Putamen (tissue), 1 donor: ENCODE results near the gene PIEZO2.
"Not testable (repeated sequence)": the region's sequence is repeated elsewhere in the genome, so short reads cannot be mapped to it uniquely, and the experiment has no call there.

Source experiments
- DNase-seq: peaks from one replicate; pipeline ENCODE4 v3.0.0-alpha.2; 2016; ENCODE audit warnings: low spot score

The PIEZO2 gene

DNA sequence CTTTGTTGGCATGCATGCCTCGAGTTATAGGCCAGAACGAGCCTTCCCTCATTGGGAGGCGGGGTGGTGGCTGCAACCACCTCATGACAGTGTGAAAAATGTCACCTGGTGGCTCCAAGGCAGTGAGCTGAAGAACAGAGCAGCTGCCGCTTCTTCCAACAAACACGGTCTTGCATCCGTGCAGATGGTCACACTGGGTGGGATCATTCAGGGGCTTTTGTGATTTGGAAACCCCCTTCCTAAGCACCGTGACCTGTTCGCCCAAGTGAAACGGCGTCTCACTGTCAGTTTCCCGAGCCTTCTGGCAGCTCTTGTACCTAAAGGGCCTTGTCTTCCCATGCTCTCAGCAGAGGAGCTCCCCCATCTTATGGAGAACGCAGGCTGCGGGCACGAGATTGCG, 463.9 kb downstream of the PIEZO2 start:
- no peak for DNase-seq

DNA sequence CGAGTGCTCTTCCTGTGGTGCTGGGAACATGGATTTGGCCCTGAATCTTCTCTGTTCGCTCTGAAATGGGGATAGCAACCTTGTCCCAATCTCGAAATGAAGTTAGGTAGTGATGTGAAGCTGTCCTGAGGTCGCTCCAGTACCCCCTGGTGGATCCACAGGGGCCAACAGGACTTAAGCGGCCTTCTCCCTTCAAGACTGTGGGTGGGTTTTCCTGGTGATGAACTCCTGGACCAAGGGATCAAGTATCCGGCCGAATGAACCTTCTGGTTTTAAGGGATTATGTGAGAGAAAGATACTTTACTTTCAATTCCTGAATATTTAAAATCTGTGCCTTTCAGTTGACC, 467.0 kb downstream of the PIEZO2 start:
- no peak for DNase-seq

DNA sequence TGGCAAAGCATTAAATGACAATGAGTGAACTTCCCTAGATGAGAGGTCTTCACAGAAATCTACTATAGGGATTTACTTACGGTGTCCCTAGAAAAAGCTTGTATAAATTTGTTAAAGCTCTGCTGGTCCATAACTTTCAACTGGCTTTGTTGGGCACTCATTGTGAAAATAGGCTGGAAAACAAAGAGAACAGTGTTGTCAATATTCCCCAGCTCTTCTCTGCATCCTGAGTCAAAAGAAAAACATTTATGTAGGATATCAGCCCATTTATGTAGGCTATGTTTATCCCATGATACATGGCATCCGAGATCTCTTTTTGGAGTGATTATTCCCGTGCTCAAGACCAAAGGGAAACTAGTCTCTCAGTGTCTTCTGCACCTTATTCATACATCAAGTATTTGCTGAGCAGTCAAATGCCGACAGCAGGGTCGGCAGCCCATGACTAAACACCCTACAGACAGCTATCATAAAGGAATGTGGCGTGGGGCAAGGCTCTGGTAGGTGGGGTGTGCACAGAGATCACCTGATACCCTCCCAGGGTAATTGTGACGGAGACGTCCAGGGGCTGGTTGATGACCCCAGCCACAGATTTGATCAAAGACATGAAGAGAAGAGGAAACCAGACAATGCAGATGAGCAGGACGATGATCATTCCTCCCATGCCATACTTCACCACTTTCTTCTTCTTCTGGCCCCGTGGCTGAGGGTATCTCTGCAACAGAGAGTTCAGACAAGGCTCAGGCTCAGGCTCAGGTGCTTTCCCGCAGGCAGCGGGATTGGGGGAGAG, 467.6 kb downstream of the PIEZO2 start:
- no peak for DNase-seq

DNA sequence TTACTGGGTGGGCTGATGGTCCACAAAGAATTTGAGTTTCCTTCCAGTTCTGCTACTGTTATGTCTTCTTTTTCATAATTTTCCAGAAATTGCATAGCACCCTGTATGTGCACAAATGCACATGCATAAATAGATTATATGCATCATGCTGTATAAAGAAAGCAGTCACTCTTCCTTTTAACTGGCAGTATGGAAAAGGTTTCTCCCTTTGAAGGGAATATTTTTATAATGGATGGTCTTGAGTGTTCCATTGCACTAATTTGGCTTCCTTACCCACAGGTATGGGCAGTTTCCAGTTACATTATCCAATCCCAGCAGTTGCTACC, 469.1 kb downstream of the PIEZO2 start:
- no peak for DNase-seq

DNA sequence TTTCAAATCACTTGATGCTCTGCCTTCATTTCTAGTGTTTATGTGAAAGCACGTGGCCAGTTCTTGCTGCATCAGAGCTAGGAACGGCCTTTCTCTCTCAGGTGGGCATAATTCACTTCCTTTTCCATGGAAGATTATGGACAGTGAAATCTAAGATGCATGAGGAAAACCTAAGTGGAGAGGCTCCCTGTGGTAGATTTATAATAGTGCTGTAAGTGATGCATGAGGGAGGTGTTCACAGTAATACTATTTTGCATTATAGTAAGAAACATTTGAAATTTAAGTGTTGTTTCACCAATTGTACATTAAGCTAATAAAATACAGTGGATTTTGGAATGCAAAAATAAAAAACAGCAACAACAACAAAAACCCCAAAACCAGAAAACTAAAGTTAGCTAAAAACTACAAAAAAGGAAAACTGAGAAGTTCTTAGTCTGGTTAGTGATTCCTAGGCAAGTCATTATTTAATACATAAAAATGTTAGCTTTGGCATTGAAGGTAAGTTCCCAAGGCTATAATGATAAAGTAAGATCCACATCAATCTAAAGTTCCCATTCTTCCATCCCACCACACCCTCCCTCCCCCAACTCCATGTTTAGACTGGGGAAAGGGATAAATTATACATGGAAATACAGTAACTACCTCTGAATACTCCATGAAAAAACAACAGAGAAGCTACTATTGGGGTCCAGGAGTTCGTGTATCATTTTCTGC, 469.7 kb downstream of the PIEZO2 start:
- DNase-seq, result no peak

DNA sequence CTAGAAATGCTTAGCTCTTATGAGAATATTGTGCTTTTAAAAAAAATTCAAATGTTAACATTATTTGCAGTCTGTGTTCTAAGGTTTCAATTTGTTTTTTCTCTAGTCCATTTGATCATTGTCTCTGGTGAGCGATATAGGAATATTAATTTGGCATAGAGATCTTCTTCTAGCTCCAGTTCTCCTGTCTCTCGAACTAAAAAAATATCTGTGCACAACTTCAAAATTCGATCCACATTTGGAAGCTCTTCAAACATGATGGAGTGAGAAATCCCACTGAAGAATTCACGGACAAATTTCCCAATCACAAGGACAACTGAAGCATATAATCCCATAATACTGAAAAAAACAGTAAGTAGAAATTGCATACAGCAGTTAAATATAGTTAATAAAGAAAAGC, 477.9 kb downstream of the PIEZO2 start:
- DNase-seq, result no peak

DNA sequence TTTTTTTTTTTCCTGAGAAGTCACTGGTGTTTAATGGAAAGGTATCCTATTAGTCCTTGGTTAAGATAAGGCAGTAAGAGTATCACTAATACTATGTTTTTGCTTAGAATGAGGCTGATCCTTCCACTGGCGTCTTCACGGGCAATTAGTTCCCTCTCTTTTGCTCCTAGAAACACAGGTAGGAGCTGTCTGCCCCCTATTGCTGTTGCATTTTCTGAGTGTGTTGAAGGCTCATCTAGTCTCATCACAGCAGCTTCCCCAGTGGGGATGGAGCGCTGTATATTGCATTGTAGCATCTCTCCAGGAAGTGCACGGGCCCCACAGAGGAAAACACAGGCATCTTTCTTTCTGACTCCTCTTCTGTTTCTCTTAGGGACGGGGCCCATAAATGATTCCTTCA, 478.5 kb downstream of the PIEZO2 start:
- no peak for DNase-seq

DNA sequence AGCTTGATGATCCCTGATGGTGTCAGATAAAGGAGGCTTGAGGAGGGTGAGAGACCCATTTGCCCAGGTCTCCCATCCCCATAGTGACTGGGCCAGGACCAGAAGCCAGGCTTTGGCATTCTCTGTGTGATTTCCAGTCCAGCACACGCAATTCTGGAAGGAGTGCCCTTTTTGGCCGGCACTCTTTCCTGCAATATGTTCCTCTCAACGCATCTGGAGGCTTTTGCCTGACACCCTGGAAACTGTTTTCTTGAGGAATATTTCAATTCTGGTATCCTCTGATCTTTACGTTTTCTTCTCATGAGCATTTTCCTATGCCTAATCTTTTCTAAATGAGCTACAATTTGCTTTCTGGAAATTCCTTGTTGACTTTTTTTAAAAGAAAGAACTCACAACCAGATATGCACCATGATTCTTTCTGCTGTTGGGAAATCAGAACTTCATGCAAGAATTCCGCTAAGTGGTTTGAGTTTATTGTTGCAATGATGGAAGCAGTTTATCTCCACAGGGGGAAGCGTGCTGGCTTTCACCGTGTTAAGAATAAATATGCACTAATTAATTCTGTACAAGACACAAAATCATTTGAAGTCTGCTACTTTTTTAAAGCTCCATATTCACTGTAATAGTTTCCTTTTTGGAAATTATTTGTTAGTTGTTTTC, 479.8 kb downstream of the PIEZO2 start:
- no peak for DNase-seq

DNA sequence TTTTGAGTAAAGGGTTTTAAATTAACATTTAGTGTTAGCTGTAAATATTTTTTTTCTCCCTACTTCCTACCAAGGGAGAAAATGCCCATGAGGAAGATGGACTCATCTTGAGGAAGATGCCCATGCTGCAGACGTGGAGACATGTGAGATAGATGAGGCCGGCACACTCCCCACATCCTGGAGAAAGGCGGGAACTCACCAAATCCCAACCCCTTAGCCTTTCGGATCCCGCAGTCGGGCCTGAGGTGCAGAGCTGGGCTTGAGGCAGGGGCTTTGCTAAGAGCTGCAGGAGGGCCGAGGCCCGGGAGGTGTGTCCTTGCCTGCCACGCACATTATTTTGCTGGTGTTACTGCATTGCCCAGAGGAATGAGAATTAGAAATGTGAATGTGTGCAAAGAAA, 485.6 kb downstream of the PIEZO2 start:
- no peak for DNase-seq

DNA sequence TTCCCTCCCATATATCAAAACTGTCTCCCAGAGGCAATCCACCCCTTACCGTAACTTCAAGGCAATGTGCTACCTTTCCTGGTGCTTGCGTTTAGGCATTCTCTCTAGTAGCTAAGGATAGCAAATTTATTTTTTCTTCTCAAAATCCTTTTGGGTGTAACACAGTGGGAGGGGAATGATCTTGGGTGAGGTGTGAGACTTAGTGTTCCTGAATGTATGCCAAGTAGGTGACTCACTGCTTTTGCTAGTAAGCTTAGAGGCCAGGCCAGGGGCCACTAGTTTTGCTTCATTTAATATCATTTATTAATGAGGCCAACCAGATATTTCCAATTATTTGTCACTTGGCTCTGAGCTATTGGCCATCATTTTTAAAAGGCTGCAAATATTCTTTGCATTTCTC, 488.1 kb downstream of the PIEZO2 start:
- DNase-seq, result no peak

DNA sequence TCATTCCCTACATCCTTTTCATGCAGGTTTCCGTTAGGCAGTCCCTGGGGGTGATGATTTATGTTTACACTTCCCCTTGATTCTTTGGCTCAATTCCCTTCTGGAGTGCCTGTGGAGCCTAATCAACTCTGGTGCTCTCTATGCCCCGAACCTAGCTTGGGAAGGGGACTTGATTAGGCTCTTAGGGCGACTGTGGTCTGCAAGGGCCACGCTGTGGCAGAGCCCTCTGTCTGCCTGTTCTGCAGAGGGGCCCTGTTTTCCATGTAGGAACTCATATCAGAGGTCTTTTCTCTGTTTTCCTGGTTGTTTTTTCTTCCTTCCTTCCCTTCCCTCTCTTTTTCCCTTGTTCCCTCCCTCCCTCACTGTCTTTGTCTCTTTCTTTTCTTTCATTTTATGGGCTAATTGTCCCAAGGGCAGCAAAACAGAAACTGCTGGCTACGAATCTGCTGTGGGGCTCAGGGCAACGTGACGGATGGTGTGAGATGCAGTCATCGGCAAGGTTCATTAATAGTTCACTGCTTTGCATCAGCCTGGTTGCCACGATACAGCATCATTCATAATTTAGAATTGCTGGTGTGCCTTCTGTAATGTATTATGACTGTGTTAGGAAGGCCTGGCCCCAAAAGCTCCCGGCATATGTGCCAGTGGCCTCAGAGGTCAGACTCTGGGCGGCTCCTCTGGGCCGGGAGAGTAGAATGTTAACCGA, 489.0 kb downstream of the PIEZO2 start:
- no peak for DNase-seq

DNA sequence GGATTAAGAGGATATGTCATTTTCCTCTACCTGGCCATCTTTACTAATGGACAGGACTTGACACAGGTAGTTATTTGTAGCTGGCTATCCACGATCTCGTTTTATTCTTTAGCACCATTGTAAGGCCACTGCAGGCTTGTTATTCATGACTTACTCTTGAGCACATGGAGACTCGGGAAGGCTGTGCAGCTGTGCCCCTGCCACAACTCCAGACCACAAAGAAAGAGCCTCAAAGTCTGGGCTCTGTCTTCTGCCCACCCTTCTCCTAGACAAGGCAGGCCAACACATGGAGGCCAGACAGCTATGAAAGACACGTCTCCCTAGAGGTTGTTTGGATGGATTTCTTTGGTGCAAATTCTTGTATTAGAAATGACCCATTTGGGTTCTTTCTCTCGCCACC, 489.8 kb downstream of the PIEZO2 start:
- DNase-seq, result no peak

DNA sequence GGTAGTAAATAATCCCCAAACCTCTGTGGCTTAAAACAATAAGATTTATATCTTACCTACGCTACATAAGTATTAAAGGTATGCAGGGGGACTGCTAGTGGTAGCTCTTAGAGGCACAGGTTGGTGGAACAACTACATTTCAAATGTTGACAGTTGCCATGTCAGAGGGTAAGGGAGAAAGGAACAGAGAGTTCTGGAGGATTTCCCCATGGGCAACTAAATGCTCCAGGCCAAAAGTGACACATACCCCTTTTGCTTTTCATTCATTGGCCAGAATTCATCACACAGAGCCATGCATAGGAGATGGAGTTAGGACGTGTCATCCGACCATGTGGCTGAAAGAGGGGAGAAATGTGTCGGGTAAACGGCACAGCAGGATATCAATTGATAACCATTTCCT, 490.4 kb downstream of the PIEZO2 start:
- no peak for DNase-seq

DNA sequence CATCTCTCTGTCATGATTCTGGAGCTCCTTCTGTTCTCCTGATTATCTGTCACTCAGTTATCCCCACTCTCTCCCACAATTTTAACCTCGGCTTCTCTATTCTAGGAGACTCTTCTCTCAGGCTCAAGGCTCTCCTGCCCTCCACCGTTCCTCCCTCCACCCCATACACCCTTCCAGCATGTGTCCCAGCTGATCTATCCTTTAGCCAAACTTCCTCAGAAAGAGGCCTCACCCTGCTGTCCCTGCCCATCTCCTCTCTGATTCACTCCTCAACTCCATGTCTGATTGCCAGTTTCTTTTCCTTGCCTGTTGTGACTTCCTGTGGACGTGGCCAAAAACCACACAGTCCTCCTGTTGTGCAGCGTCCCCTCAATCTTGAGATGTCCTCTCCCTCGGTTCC, 505.4 kb downstream of the PIEZO2 start:
- not testable (repeated sequence) for DNase-seq

DNA sequence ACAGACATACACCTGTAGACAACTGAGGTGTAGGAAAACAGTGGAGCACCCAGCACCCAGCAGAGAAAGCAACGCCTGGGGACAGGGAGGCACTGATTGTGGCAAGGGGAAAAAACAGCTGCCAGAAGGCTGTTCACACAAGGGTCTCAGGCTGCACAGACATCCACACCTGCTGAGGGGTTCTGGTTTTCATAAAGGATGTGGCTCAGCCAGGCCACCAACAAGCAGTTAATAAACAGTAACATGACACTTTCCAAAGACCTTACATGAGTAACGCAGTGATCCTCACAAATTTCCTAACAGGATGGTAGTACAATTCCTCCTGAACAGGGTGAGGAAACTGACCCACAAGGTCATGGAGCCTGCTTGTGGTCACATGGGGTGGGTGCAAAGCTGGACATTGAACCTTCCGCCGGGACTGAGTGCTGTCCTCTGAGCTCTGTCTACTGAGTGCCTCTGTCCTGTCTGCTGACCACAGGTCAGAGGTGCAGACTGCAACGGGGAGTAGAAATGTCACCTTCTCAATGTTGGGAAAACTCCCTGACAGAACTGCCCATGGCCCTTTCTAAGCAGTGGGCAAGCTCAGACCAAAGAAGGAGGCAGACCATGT, 506.3 kb downstream of the PIEZO2 start:
- not testable (repeated sequence) for DNase-seq

DNA sequence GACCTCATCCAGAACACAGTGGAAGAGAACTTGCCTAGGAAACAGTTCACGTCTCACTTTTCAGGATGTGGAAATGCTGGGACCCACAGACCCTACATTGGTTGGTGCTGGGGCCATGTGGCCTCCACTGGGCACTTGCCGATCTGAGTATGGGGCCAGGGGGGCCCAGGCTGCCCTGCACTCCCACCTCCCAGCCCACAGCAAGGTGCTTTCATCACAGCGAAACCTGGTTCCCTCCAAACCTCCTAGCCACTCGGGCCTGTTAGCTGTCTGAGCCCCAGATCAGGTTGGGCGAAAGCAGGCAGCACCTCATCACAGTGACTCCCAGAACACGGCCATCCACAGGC, 510.9 kb downstream of the PIEZO2 start:
- DNase-seq, result not testable (repeated sequence)

DNA sequence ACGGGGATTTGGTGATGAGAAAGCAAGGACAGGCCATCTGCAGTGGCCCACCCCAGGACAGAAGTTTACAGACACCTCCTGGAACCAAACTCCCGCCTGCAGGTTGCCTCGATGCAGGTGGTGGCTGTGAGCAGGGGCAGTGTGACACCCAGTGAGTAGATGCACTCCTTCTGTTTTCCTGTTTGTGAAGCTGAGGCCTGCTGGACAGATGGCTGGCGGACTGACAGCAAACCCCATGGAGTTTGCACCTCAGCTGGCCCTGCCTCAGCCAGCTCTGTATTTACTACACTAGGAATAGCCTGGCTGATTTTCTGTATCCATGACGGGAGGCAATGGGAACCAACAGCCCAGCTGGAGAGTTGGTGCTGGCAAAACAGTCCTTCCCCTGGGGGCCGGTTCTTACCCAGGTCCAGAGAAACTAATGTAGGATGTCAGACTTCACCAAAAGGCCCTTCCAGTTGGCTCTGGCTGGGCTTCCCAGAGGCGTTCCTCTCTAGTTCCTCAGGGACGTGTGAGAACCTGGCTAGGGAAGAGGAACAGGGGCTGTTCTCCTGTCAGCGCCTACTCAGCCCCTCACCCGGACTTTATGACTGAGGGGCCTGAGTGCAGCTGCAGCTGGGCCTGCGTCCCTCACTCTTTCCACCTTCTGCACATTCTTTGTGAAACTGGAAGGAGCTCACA, 511.4 kb downstream of the PIEZO2 start:
- DNase-seq, result not testable (repeated sequence)

DNA sequence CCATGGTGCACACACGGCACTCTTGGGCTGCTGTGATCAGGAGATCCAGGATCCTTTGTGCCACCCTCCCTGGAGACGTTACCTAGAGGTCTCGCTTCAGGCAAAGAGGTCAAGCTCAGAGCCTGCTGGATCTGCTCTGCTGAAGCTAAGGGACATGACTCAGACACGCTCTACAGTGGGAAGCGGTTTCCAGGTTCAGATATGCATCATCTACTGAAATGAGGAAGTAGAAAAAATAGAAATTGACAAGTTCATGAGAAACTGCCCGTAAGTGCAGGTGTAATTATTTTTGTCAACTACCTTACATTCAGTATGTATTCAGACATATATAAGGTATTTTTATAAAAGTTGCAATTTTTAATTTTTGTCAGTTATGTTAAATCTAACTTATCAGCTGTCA, 520.3 kb downstream of the PIEZO2 start:
- not testable (repeated sequence) for DNase-seq

DNA sequence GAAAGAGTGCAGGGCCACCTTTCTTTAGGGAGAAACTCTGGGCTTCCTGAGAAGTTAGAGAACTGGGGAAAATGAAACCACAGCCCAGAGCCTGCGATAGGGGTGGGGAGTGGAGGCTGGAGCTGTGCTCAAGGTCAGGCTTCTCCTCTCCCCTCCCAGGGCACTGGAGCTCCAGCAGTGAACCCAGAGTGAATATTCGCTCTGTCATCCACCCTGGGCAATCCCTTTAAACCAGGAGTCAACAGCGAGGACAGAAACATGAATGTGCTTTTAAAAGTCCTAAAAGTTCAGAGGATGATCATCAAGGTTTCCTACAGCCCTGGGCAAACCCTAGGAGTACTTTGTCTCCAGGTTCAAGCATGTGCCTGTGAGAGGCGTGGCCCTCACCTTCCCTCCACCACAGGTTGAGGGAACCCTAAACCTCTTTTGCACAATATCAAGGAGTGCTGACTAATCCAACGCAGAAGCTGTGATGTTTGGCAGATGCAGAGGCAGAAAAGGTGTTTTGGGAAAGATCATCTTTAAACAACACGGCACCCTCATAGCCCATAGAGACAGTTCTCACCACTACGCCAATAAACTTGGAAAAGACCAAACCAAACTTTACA, 522.7 kb downstream of the PIEZO2 start:
- not testable (repeated sequence) for DNase-seq

DNA sequence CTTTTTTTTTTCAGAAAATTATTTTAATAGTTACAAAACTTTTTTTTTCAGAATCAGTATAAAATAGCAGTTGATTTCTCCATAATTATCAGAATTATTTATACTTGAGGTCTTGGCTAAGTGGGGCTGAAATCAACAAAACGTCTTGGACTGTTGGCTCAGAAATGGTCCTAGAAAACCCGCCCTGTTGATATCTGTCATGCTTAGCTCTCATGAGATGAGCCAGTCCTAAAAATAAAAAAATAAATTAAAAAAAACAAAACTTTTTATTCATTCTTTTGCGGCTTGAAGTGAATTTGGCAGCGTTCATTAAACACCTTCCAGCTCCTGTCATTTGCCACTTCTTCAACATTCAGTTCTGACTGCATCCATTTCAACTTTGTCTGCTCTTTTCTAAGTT, 525.8 kb downstream of the PIEZO2 start:
- not testable (repeated sequence) for DNase-seq

DNA sequence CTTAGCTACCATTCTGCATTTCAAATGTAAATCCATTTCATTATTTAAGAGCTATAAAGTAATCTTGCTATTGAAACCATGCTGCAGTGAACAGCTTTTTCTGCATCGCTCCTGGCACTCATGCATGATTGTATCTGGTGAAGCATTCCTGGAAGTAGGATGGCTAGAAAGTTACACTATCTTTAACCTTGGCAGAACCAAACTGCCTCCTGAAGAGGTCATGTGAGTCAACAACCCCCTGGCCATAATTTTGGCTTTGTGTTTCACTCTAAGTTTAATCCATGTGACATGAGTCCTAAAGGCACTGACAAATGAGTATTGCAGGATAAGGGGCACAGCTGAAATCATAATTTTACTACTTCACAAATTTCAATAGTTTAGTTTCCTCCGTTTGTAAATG, 526.4 kb downstream of the PIEZO2 start:
- DNase-seq, result not testable (repeated sequence)
